Dermis blood vessel endothelial cell (primary cell): ENCODE results near the gene FAM83F. TPM values are rescaled to one million over a fixed set of nuclear protein-coding genes. Genes with fewer than 3 reads are reported as not detected.
"Not testable (repeated sequence)": the region's sequence is repeated elsewhere in the genome, so short reads cannot be mapped to it uniquely, and the experiment has no call there.

Experiments used
- DNase-seq: peaks from one replicate; pipeline ENCODE4 v3.0.0; 2010
- total RNA-seq: library from RNA; depleted of rRNA; stranded (reverse); fragments of >200 nt; gene quantifications from 2 replicates; pipeline ENCODE4 v1.2.3, GENCODE V29; 2014

Gene FAM83F
- total RNA-seq, 1 donor from 2014 or later, result under 0.01 TPM

GRCh38 chr22:40019100-40019499, 24.3 kb downstream of the FAM83F start:
- DNase-seq, result no peak

GRCh38 chr22:40020956-40021355, 26.2 kb downstream of the FAM83F start:
- DNase-seq, result no peak

GRCh38 chr22:40021401-40022000, 26.7 kb downstream of the FAM83F start:
- DNase-seq, result no peak

- no peak for DNase-seq
These were observed 27.9 kb downstream of the FAM83F start for GRCh38 chr22:40022536-40023240.

- DNase-seq, result no peak
These were observed 28.6 kb downstream of the FAM83F start for GRCh38 chr22:40023341-40023841.

- peak; percentile 75 for DNase-seq
These were observed 29.7 kb downstream of the FAM83F start for GRCh38 chr22:40024201-40025061.

- not testable (repeated sequence) for DNase-seq
These were observed 30.3 kb downstream of the FAM83F start for GRCh38 chr22:40025062-40025379.

GRCh38 chr22:40025856-40026255, 31.1 kb downstream of the FAM83F start:
- no peak for DNase-seq

- DNase-seq, result no peak
These were observed 31.9 kb downstream of the FAM83F start for GRCh38 chr22:40026641-40027040.

- DNase-seq, result no peak
These were observed 32.7 kb downstream of the FAM83F start for GRCh38 chr22:40027191-40028097.

GRCh38 chr22:40028098-40028425, 33.3 kb downstream of the FAM83F start:
- no peak for DNase-seq

GRCh38 chr22:40029189-40029890, 34.6 kb downstream of the FAM83F start:
- DNase-seq, result no peak

GRCh38 chr22:40030026-40030757, 35.4 kb downstream of the FAM83F start:
- DNase-seq, result no peak

- no peak for DNase-seq
These were observed 36.0 kb downstream of the FAM83F start for GRCh38 chr22:40030758-40031095.

- no peak for DNase-seq
These were observed 37.2 kb downstream of the FAM83F start for GRCh38 chr22:40031766-40032470.

GRCh38 chr22:40033586-40034380, 39.0 kb downstream of the FAM83F start:
- no peak for DNase-seq

- DNase-seq, result no peak
These were observed 40.6 kb downstream of the FAM83F start for GRCh38 chr22:40035351-40035750.

- no peak for DNase-seq
These were observed 41.4 kb downstream of the FAM83F start for GRCh38 chr22:40036126-40036525.

GRCh38 chr22:40036591-40037225, 42.0 kb downstream of the FAM83F start:
- DNase-seq, result peak; percentile 90
